ENCODE results near the gene GGACT.
"Not testable (repeated sequence)": the region's sequence is repeated elsewhere in the genome, so short reads cannot be mapped to it uniquely, and the experiment has no call there.

Gene GGACT

GRCh38 chr13:100600461-100600860 lies 11.9 kb upstream of the GGACT start:
- DNase-seq: no peak

- no peak for DNase-seq
These were observed 8.7 kb upstream of the GGACT start for GRCh38 chr13:100597253-100597652.

- DNase-seq: no peak
These were observed 7.9 kb upstream of the GGACT start for GRCh38 chr13:100596516-100596915.

- DNase-seq: no peak
These were observed 6.1 kb upstream of the GGACT start for GRCh38 chr13:100594731-100595130.

GRCh38 chr13:100594255-100594654 lies 5.7 kb upstream of the GGACT start:
- DNase-seq: no peak

GRCh38 chr13:100589178-100589725 lies 663 bp upstream of the GGACT start:
- no peak for DNase-seq

GRCh38 chr13:100584896-100585295 lies 3.7 kb downstream of the GGACT start:
- no peak for DNase-seq

GRCh38 chr13:100581504-100581903 lies 7.1 kb downstream of the GGACT start:
- DNase-seq: no peak

- no peak for DNase-seq
These were observed 7.6 kb downstream of the GGACT start for GRCh38 chr13:100581030-100581429.

GRCh38 chr13:100580045-100580444 lies 8.5 kb downstream of the GGACT start:
- DNase-seq: no peak

GRCh38 chr13:100577239-100577638 lies 11.3 kb downstream of the GGACT start:
- DNase-seq: not testable (repeated sequence)

GRCh38 chr13:100573121-100573520 lies 15.5 kb downstream of the GGACT start:
- DNase-seq: peak; percentile 66

- no peak for DNase-seq
These were observed 22.0 kb downstream of the GGACT start for GRCh38 chr13:100566543-100566942.

GRCh38 chr13:100565286-100565685 lies 23.3 kb downstream of the GGACT start:
- DNase-seq: no peak

GRCh38 chr13:100564444-100565223 lies 24.0 kb downstream of the GGACT start:
- DNase-seq: no peak

GRCh38 chr13:100563779-100564178 lies 24.8 kb downstream of the GGACT start:
- no peak for DNase-seq

- no peak for DNase-seq
These were observed 26.9 kb downstream of the GGACT start for GRCh38 chr13:100561599-100562204.

GRCh38 chr13:100561158-100561499 lies 27.5 kb downstream of the GGACT start:
- DNase-seq: no peak

- no peak for DNase-seq
These were observed 28.0 kb downstream of the GGACT start for GRCh38 chr13:100560498-100561157.

GRCh38 chr13:100559886-100560285 lies 28.7 kb downstream of the GGACT start:
- DNase-seq: no peak

- DNase-seq: no peak
These were observed 35.8 kb downstream of the GGACT start for GRCh38 chr13:100552755-100553154.

- DNase-seq: no peak
These were observed 39.3 kb downstream of the GGACT start for GRCh38 chr13:100549316-100549715.

- no peak for DNase-seq
These were observed 40.8 kb downstream of the GGACT start for GRCh38 chr13:100547791-100548201.

Measured in DMS53 (cell line).